Panc1 (cell line): ENCODE data around the gene SRRM4.

Experiments used
- CTCF ChIP-seq: fragments of 450-650 bp; IDR thresholded peaks from 2 replicates; pipeline ENCODE4 v1.5.1; 2017; ENCODE audit warnings: mild to moderate bottlenecking
- POLR2AphosphoS5 ChIP-seq: IDR thresholded peaks from 2 replicates; pipeline ENCODE4 v1.6.1; 2012; ENCODE audit warnings: mild to moderate bottlenecking, low read depth, low read length, moderate library complexity
- TCF7L2 ChIP-seq: IDR thresholded peaks from 2 replicates; pipeline ENCODE4 v1.6.1; 2011; ENCODE audit warnings: mild to moderate bottlenecking, low read depth, low read length, inconsistent platforms
- TF ChIP-seq, protein P1 (sequence below), 2 experiments: IDR thresholded peaks; 2 replicates each; pipeline ENCODE4 v1.6.1; 2011 to 2012; ENCODE audit warnings: low read depth in 2 of 2, control low read depth in 1 of 2, low read length in 1 of 2, mild to moderate bottlenecking in 1 of 2, moderate library complexity in 1 of 2; ENCODE audit not compliant: insufficient read depth in 1 of 2

DNA sequence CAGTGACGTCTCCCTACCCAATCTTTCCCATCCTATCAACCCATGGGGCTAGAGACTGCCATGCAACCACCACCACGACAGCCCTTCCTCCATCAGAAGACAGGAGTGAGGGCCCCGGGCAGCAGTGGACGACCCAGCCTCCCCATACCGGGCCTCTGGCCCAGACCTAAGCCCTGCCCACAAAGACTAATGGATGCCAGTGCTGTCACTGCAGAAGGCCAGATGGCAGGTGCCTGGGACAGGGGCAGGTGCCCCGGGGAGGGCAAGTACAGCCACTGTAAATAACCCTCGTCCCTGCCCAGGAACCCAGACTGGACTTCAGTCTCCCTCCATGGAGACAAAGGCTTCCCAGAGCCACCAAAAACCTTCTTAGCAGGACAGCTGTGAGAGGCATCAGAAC is 177.1 kb downstream of the SRRM4 start:
- no peak for TF ChIP-seq CTCF
- TF ChIP-seq TCF7L2 = no peak
- no peak for TF ChIP-seq POLR2AphosphoS5
- TF ChIP-seq, protein P1, sequence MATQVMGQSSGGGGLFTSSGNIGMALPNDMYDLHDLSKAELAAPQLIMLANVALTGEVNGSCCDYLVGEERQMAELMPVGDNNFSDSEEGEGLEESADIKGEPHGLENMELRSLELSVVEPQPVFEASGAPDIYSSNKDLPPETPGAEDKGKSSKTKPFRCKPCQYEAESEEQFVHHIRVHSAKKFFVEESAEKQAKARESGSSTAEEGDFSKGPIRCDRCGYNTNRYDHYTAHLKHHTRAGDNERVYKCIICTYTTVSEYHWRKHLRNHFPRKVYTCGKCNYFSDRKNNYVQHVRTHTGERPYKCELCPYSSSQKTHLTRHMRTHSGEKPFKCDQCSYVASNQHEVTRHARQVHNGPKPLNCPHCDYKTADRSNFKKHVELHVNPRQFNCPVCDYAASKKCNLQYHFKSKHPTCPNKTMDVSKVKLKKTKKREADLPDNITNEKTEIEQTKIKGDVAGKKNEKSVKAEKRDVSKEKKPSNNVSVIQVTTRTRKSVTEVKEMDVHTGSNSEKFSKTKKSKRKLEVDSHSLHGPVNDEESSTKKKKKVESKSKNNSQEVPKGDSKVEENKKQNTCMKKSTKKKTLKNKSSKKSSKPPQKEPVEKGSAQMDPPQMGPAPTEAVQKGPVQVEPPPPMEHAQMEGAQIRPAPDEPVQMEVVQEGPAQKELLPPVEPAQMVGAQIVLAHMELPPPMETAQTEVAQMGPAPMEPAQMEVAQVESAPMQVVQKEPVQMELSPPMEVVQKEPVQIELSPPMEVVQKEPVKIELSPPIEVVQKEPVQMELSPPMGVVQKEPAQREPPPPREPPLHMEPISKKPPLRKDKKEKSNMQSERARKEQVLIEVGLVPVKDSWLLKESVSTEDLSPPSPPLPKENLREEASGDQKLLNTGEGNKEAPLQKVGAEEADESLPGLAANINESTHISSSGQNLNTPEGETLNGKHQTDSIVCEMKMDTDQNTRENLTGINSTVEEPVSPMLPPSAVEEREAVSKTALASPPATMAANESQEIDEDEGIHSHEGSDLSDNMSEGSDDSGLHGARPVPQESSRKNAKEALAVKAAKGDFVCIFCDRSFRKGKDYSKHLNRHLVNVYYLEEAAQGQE (IDR thresholded peaks at IDR 0.05; ENCODE audit: insufficient read depth in 1 of 2, low read depth in 2 of 2, low read length in 1 of 2) = no peak
